Measurements from ENCODE around the gene LPCAT2.
"Not testable (repeated sequence)": the region's sequence is repeated elsewhere in the genome, so short reads cannot be mapped to it uniquely, and the experiment has no call there.

Gene LPCAT2

DNA sequence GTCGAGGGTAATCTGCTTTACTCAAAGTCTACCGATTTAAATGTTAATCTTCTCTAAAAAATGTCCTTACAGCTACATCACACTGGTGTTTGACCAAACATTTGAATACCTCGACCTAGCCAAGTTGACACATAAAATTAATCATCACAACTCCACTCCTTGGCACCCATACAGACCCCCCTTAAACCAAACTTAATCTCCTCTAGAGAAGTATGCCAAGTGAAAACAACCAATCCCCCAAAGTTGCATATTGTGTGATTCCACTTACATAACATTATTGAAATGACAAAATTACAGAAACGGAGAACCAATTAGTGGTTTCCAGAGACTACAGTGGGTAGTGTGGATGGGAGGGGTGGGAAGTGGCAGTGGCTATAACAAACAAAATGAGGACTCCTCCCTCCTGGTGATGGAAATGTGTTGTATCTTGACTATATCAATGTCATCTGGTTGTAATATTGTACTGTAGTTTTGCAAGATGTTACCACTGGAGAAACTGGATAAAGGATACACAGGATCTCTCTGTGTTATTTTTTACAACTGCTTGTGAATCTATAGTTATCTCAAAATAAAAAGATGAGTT lies 97.0 kb downstream of the LPCAT2 start:
- no peak for DNase-seq (ENCODE audit: low spot score)

DNA sequence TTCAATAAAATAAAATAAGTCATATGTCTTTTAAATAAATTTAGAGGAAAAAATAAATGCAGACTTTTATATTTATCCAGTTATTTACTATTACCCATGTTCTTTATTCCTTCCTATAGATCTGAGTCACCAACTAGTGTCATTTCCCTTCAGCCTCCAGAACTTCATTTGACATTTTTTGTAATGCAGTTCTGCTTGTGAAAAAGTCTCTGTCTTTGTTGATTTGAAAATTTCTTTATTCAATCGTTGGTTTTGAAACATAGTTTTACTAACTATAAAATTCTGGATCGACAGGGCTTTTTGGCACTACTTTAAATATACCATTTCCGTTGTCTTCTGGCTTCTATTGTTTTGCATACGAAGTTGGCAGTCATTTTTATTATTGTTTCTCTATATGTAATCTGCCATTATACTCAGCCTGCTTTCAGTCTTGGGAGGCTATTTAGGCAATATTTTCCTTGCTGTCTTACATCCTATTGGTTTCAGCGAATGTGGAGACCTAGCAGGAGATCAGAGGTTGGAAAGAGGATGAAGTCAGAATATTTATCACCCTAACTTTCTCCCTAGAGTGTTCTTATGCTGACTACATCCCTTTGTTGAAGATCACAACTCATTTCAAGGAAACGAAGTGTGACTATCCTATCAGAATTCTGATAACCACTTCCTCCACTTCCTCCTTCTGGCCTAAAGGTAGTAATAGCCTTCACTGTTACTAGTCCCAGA lies 104.9 kb downstream of the LPCAT2 start:
- no peak for DNase-seq (ENCODE audit: low spot score)

DNA sequence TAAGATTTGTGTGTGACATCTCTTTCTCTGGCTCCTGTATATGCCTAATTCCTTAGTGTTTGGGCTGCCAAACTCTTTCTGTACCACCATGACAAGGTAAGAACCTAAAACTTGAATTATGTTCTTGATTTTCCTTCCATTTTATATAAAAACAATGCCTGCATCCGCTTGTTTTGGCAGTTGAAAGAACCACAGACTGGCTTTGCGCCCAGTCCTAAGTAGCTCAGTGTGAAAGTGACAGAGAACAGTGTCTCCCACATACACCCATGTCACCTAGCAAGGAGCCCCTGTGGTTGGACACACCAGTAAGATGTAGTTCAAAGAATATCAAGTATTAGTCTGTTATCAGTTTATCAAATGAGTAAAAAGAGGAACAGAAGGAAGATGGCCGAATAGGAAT lies 106.2 kb downstream of the LPCAT2 start:
- DNase-seq (ENCODE audit: low spot score): no peak

DNA sequence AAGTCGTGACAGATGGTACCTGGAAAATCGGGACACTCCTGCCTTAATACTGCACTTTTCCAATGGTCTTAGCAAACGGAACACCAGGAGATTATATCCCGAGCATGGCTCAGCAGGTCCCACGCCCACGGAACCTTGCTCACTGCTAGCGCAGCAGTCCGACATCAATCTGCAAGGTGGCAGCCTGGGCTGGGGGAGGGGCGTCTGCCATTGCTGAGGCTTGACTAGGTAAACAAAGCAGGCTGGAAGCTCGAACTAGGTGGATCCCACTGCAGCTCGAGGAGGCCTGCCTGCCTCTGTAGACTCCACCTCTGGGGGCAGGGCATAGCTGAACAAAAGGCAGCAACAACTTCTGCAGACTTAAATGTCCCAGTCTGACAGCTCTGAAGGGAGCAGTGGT lies 106.8 kb downstream of the LPCAT2 start:
- not testable (repeated sequence) for DNase-seq (ENCODE audit: low spot score)

DNA sequence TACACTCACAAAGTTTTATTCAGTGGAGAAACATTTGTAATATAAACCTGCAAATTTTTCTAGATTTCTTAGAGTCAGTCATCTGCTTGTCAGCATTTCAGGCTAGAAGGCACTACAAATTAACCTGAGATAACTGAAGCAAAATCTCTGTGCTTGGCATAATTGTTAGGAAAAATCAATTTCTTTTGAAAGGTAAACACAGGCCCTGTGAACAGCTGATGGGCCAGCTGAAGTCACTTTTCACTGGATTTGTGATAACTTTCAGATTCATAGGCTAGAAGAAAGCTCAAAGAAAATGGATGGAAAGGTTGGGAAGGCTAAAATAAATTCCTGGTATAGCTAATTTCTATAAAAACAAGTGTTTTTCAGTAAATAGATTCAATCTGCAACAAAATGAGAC lies 112.9 kb downstream of the LPCAT2 start:
- no peak for DNase-seq (ENCODE audit: low spot score)

DNA sequence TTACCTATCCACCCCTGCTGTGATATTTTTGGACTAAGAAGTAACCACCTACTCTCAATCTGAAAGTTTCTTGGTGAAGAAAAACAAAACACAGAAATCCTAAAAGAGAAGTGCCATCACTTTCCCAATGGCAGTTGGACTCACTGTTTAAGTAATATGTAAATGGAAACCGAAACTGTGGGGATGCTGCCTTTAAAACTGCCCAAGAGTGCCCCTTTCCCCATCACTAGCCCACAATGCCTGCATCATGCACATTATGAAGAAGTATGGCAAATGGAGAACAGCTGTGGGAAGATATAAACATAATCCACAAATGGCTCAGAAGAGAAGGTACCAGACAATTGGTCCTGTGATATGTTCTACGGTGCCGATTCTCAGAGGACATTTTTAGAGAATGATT lies 113.4 kb downstream of the LPCAT2 start:
- DNase-seq (ENCODE audit: low spot score): no peak

DNA sequence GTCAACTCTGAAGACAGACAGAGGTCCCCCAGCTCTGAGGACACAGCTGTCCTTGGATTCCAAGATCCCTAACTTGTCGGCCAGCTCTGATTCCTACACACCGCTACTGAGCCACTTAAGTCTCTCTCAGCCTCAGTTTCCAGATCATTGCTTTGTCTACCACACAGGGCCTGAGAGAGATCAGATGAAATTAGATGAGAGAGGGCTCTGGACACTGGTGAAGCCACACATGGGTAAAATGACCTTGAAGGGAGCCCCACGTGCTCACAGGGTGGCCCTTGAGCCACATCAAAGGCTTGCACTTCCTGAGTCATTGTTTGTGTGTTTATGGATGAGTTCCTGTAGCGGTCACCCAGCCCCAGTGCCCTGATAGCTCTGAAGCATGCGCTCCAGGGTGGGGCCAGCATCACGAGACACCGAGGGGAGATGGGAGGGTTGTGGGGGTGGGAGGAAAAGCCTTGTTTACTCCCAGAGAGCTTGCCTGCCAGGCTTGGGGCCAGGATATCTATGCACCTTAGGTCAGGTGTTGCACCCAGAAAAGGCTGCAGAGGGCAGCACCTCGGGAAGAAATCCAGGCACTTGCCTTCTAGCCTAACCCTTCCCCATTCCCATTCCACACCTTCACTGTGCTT lies 114.2 kb downstream of the LPCAT2 start:
- no peak for DNase-seq (ENCODE audit: low spot score)

DNA sequence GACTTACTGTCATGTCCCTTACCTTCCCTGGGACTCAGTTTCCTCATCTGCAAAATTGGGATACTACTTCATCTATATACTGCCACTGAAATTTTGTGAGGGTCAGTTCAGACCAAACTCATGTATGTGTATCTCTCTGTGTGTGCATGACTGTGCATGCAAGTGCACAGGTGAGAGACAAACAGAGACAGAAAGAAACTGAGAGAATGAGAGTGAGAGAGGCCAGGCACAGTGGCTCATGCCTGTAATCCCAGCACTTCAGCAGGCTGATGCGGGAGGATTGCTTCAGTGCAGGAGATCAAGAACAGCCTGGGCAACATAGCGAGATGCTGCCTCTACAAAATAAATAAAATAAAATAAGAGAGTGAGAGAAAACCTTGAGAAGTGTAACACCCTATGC lies 114.8 kb downstream of the LPCAT2 start:
- DNase-seq (ENCODE audit: low spot score): no peak

DNA sequence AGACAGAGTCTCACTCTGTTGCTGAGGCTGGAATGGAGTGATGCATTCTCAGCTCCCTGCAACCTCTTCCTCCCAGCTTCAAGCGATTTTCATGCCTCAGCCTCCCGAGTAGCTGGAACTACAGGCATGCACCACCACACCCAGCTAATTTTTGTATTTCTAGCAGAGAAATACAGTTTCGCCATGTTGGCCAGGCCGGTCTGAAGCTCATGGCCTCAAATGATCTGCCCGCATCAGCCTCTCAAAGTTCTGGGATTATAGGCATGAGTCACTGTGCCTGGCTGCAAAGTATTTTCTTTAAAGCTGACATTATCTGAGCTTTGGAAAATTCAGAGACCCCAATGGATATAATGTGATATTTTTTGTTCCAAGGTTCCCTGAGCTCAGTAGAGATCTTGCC lies 115.8 kb downstream of the LPCAT2 start:
- DNase-seq (ENCODE audit: low spot score): no peak

DNA sequence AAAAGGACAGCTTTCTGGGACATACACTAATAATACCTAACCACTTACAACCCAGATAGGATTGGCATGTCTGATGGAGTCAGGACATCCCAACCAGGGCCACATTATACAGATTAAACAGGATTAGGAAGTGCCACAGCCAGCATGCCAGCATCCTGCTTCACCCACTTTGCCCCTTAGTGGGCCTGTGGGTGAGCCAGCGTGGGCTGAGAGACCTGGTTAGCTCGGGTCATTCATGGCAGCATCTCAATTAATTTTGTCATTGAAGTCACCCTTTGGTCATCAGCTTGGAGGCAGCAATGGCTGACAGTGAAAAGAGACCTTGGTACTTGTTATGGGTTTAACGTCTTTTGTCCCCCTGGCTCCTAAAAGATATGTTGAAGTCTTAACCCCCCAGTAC lies 117.0 kb downstream of the LPCAT2 start:
- no peak for DNase-seq (ENCODE audit: low spot score)

DNA sequence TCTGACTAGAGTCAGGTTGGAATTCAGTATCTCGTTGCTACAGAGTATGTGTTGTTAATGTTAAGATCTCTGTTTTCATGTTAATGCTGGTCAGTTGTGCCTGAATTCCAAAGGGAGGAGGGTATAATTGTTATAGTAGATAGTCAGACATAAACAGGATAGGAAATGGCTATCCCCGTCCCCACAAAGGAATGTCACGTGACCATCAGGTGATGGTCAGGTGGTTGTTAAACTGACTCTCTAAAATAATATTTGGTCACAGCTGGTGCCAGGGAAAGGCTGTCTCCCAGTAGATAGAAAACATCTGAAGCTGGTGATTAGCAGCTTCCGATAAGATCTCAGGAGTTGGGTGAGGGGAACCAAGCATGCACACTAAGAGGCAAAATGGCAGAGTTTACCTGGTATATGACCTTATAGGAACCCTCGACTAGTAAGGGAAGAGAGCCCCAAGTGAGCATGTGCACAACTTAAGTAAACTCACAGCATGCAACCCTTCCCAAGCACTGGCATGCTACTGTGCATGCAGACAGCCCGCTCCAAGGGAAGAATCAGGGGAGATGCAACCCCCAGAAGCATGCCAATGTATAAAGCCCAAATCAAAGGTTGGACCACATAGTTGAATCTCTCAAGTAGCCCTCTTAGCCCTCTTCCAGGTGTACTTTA lies 119.6 kb downstream of the LPCAT2 start:
- no peak for DNase-seq (ENCODE audit: low spot score)

DNA sequence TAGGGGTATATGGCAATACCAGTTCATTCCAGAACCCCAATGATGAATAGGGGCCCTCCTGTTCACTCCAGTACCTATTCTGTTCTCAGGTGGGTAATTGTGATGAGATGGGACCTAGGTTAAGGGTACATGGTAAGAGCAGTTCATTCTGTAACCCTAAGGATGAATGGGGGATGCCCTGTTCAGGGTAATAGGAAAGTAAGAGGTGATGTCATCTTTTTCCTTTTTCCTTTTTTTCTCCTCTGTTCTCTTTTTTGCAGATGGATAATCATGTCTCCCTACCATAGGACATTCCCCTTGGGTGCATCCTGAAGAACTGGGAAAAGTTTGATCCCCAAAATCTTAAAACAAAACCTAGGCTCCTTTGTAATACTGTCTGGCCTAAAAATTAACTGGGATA lies 121.9 kb downstream of the LPCAT2 start:
- DNase-seq (ENCODE audit: low spot score): no peak

DNA sequence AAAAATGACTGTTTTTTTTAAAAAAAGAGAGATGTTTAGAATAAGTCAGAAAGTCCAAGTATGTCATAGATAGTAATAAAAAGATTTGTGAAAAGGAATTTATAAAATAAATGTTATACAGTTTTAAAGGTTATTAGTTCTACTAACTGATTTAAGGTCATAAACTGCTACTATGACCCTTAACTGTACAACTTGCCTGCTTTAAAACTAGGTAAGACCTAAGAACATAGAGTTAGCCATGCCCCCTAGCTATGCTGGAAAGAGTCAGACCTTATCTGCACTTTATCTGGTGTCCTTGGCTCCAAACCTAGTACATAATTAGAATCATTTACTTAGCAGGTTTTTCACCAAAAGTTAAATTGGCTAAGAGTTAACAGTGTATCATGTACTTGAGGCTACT lies 123.4 kb downstream of the LPCAT2 start:
- no peak for DNase-seq (ENCODE audit: low spot score)

DNA sequence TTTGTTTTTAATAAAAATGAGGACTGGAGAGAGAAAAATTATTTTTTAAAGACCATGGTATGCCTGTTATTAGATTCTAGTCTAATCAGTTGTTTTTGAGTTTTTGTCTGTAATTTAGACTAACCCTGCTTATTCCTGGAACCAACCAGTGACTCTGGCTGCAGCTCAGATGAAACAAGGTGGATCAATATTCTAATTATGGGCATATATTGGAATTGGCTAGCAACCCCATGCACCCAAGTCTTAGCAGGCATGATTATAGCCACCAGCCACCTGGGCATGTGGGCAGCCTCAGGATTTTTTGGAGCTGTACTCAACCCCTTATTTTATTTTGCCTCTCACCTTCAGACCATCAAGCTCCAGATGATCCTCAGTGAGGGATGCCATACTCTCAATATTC lies 125.3 kb downstream of the LPCAT2 start:
- no peak for DNase-seq (ENCODE audit: low spot score)
